MM.1S (cell line): Measurements from ENCODE around the gene PPP2R5E.

Experiments used
- DNase-seq: peaks from one replicate; pipeline ENCODE4 v3.0.0-alpha.2; 2015
- H2AFZ ChIP-seq: fragments of 300-600 bp; sonication (generic); 2 replicates; pipeline ENCODE4 v1.6.0; 2016; ENCODE audit warnings: antibody characterized with exemption, low read length
- H3F3A ChIP-seq: fragments of 300-600 bp; sonication (generic); 2 replicates; pipeline ENCODE4 v1.6.1; 2016; ENCODE audit warnings: mild to moderate bottlenecking, antibody characterized with exemption, low read length, moderate library complexity, mixed read lengths; ENCODE audit not compliant: insufficient read depth
- H3K27ac ChIP-seq: fragments of 300-600 bp; sonication (generic); 2 replicates; pipeline ENCODE4 v1.5.1; 2016; ENCODE audit warnings: mild to moderate bottlenecking, low read length
- H3K27me3 ChIP-seq: fragments of 300-600 bp; sonication (generic); replicated peaks from 2 replicates; pipeline ENCODE4 v1.6.0; 2016; ENCODE audit warnings: low read length; ENCODE audit not compliant: insufficient read depth
- H3K36me3 ChIP-seq: fragments of 300-600 bp; sonication (generic); replicated peaks from 2 replicates; pipeline ENCODE4 v1.6.1; 2016; ENCODE audit warnings: mild to moderate bottlenecking, low read length, mixed read lengths; ENCODE audit not compliant: insufficient read depth
- H3K4me1 ChIP-seq: fragments of 300-600 bp; sonication (generic); 2 replicates; pipeline ENCODE4 v1.6.1; 2016; ENCODE audit warnings: low read length, mixed read lengths
- H3K4me2 ChIP-seq: fragments of 300-600 bp; sonication (generic); 2 replicates; pipeline ENCODE4 v1.6.0; 2016; ENCODE audit warnings: low read depth, low read length
- H3K4me3 ChIP-seq: fragments of 300-600 bp; sonication (generic); 2 replicates; pipeline ENCODE4 v1.5.1; 2016; ENCODE audit warnings: low read length, mixed read lengths
- H3K79me2 ChIP-seq: fragments of 300-600 bp; sonication (generic); 2 replicates; pipeline ENCODE4 v1.6.1; 2016; ENCODE audit warnings: mixed run types, low read length, mixed read lengths
- H3K9ac ChIP-seq: fragments of 300-600 bp; sonication (generic); 2 replicates; pipeline ENCODE4 v1.6.1; 2016; ENCODE audit warnings: low read length, mixed read lengths
- H3K9me2 ChIP-seq: fragments of 300-600 bp; sonication (generic); replicated peaks from 2 replicates; pipeline ENCODE4 v1.6.1; 2016; ENCODE audit warnings: mild to moderate bottlenecking, low read length, mixed read lengths; ENCODE audit not compliant: insufficient read depth
- H3K9me3 ChIP-seq: fragments of 300-600 bp; sonication (generic); replicated peaks from 2 replicates; pipeline ENCODE4 v1.6.1; 2016; ENCODE audit warnings: mild to moderate bottlenecking, low read length, mixed read lengths; ENCODE audit not compliant: insufficient read depth
- H4K20me1 ChIP-seq: fragments of 300-600 bp; sonication (generic); 2 replicates; pipeline ENCODE4 v1.6.1; 2016; ENCODE audit warnings: mild to moderate bottlenecking, low read length, moderate library complexity, mixed read lengths; ENCODE audit not compliant: insufficient read depth
- EZH2 ChIP-seq: fragments of 300-600 bp; sonication (generic); optimal IDR thresholded peaks from 2 replicates; pipeline ENCODE3; 2017; ENCODE audit warnings: low read depth, mild to moderate bottlenecking, antibody characterized with exemption, low read length, mixed read lengths
- EZH2phosphoT487 ChIP-seq: fragments of 300-600 bp; sonication (generic); IDR thresholded peaks from 2 replicates; pipeline ENCODE4 v1.6.1; 2018; ENCODE audit warnings: antibody characterized with exemption, low read length
- TF ChIP-seq, protein P1 (sequence below): fragments of 300-600 bp; sonication (generic); IDR thresholded peaks from 2 replicates; pipeline ENCODE4 v1.5.1; 2016; ENCODE audit warnings: antibody characterized with exemption, low read length, mixed read lengths

Gene PPP2R5E

GRCh38 chr14:63492391-63492790, 50.8 kb downstream of the PPP2R5E start:
- Histone ChIP-seq H3K27me3 (no peaks in the 10 kb centered on the region), H3K4me1 (no peaks in the 10 kb centered on the region), H3K4me2 (no peak overlapping the region), H3K9me3 (no peaks in the 10 kb centered on the region), H3K9me2 (no peaks in the 10 kb centered on the region), H3F3A (no peaks in the 10 kb centered on the region), H3K4me3 (no peak overlapping the region), H2AFZ (no peak overlapping the region), H3K9ac (no peak overlapping the region), H3K79me2 (peaks cover 70% of the 10 kb centered on the region), H4K20me1 (no peaks in the 10 kb centered on the region), H3K36me3 (no peaks in the 10 kb centered on the region), H3K27ac (no peak overlapping the region)
- TF ChIP-seq EZH2 (no peak), EZH2phosphoT487 (no peak)
- TF ChIP-seq, protein P1, sequence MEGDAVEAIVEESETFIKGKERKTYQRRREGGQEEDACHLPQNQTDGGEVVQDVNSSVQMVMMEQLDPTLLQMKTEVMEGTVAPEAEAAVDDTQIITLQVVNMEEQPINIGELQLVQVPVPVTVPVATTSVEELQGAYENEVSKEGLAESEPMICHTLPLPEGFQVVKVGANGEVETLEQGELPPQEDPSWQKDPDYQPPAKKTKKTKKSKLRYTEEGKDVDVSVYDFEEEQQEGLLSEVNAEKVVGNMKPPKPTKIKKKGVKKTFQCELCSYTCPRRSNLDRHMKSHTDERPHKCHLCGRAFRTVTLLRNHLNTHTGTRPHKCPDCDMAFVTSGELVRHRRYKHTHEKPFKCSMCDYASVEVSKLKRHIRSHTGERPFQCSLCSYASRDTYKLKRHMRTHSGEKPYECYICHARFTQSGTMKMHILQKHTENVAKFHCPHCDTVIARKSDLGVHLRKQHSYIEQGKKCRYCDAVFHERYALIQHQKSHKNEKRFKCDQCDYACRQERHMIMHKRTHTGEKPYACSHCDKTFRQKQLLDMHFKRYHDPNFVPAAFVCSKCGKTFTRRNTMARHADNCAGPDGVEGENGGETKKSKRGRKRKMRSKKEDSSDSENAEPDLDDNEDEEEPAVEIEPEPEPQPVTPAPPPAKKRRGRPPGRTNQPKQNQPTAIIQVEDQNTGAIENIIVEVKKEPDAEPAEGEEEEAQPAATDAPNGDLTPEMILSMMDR, result no peak
- no peak for DNase-seq

DNA sequence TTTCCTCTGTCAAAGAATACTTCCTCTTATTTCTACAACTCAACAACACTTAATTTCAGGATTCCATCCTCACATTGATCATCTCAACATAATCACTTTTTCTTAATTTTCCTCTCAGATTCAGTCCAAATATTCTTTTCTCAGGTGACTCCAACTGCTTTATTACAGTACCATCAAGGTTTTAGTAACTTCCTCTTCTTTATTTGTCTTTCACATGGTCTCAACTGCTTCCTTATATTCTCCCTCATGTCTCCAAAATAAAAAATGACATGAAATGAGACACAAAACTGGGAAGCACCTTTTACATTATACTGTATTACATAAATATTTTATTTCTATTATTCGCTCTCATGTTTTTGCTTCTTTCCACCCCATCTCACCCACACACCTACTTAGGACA, 55.5 kb downstream of the PPP2R5E start:
- DNase-seq, result no peak
- no peaks in the 10 kb centered on the region for H4K20me1 ChIP-seq

GRCh38 chr14:63486738-63487137, 56.4 kb downstream of the PPP2R5E start:
- Histone ChIP-seq H3K4me2 (no peak overlapping the region), H3K27me3 (no peaks in the 10 kb centered on the region), H3F3A (peaks cover 7% of the 10 kb centered on the region; the same call in 1 of the 2 replicates), H3K36me3 (no peaks in the 10 kb centered on the region), H3K79me2 (peaks cover 67% of the 10 kb centered on the region), H2AFZ (no peak overlapping the region), H3K27ac (no peak overlapping the region), H3K9me3 (no peaks in the 10 kb centered on the region), H3K4me1 (no peaks in the 10 kb centered on the region; the same call in 1 of the 2 replicates), H3K4me3 (no peak overlapping the region), H3K9me2 (no peaks in the 10 kb centered on the region), H4K20me1 (no peaks in the 10 kb centered on the region), H3K9ac (no peak overlapping the region)
- TF ChIP-seq EZH2phosphoT487, result no peak
- TF ChIP-seq EZH2, result no peak
- TF ChIP-seq, protein P1, result no peak
- DNase-seq, result no peak

More for the DNA sequence above, 55.5 kb downstream of the PPP2R5E start:
- Histone ChIP-seq H2AFZ (no peak overlapping the region), H3K4me1 (no peaks in the 10 kb centered on the region; the same call in 1 of the 2 replicates), H3K4me2 (no peak overlapping the region), H3K27ac (no peak overlapping the region), H3F3A (peaks cover 7% of the 10 kb centered on the region; the same call in 1 of the 2 replicates), H3K9ac (no peak overlapping the region), H3K27me3 (no peaks in the 10 kb centered on the region), H3K9me3 (no peaks in the 10 kb centered on the region), H3K4me3 (no peak overlapping the region), H3K79me2 (peaks cover 67% of the 10 kb centered on the region), H3K9me2 (no peaks in the 10 kb centered on the region), H3K36me3 (no peaks in the 10 kb centered on the region)
- TF ChIP-seq EZH2phosphoT487 (no peak), EZH2 (no peak)
- TF ChIP-seq, protein P1, result no peak
